Endothelial cell of umbilical vein (primary cell): ENCODE data around the gene INPP5J. TPM values are rescaled to one million over a fixed set of nuclear protein-coding genes. Genes with fewer than 3 reads are reported as not detected.

Experiments used
- BruUV-seq: library from RNA; stranded (reverse); fragments of 400-500 nt; replicated peaks from 2 replicates; lab custom pipeline; 2021; lab: Mats Ljungman, UMichigan
- CTCF ChIA-PET: fragments of 300-600, 350-600 bp; sonication (Branson Sonifier 250); formaldehyde crosslinking; loops from one replicate; lab custom pipeline; 2021; ENCODE audit warnings: antibody characterized with exemption, inconsistent platforms; lab: Charles Lee
- POLR2A ChIA-PET: fragments of 300-600, 350-600 bp; sonication (Branson Sonifier 250); formaldehyde crosslinking; loops from one replicate; lab custom pipeline; 2021; ENCODE audit warnings: antibody characterized with exemption, inconsistent platforms; lab: Charles Lee
- DNase-seq: peaks from one replicate; pipeline ENCODE4 v3.0.0-alpha.2; 2011; ENCODE audit warnings: low read depth, low spot score
- FAIRE-seq: peaks from 2 replicates; lab custom pipeline; 2011; peaks lifted over from hg19 to GRCh38; lab: Jason Lieb, UNC
- H2AFZ ChIP-seq: 2 replicates; pipeline ENCODE4 v1.6.0; 2012; ENCODE audit warnings: low read depth, low read length, control low read depth, inconsistent platforms
- H3K27ac ChIP-seq: 2 replicates; pipeline ENCODE4 v1.5.1; 2011; ENCODE audit warnings: low read depth, mild to moderate bottlenecking, control low read depth, low read length, moderate library complexity; ENCODE audit not compliant: insufficient read depth
- H3K27me3 ChIP-seq, 2 experiments: 2 replicates each; pipeline versions ENCODE4 v1.6.0 to v1.6.1; 2011; ENCODE audit warnings: low read length in 2 of 2, mixed read lengths in 1 of 2; ENCODE audit not compliant: control insufficient read depth in 2 of 2, insufficient read depth in 2 of 2
- H3K36me3 ChIP-seq, 2 experiments: 2 replicates in 1 of 2; 3 replicates in 1 of 2; pipeline ENCODE4 v1.5.1; 2011; ENCODE audit warnings: low read length in 2 of 2, mild to moderate bottlenecking in 1 of 2, moderate library complexity in 1 of 2; ENCODE audit not compliant: control insufficient read depth in 2 of 2, insufficient read depth in 2 of 2; ENCODE audit errors: extremely low read depth in 1 of 2
- H3K4me1 ChIP-seq: 3 replicates; pipeline ENCODE4 v1.5.1; 2011; ENCODE audit warnings: mild to moderate bottlenecking, low read length; ENCODE audit not compliant: control insufficient read depth, insufficient read depth; ENCODE audit errors: extremely low read depth
- H3K4me2 ChIP-seq: 2 replicates; pipeline ENCODE4 v1.6.1; 2011; ENCODE audit warnings: low read length, control low read depth, mixed read lengths; ENCODE audit not compliant: insufficient read depth
- H3K4me3 ChIP-seq, 3 experiments: fragments of 200-600 bp in 1 of 3; sonication (generic), shearing (Covaris generic) in 1 of 3; replicated peaks in 1 of 3; 2 replicates each; pipeline ENCODE4 v1.5.1; 2011 to 2016; ENCODE audit warnings: control low read depth in 3 of 3, low read length in 3 of 3, mild to moderate bottlenecking in 2 of 3, inconsistent platforms in 1 of 3, low read depth in 1 of 3, moderate library complexity in 1 of 3; ENCODE audit not compliant: insufficient read depth in 1 of 3
- H3K79me2 ChIP-seq: 2 replicates; pipeline ENCODE4 v1.6.0; 2012; ENCODE audit warnings: low read length, inconsistent platforms; ENCODE audit not compliant: control insufficient read depth, insufficient read depth
- H3K9ac ChIP-seq: replicated peaks from 2 replicates; pipeline ENCODE3; 2011; ENCODE audit warnings: low read length, control low read depth; ENCODE audit not compliant: insufficient read depth; ENCODE audit errors: extremely low read depth
- H3K9me1 ChIP-seq: replicated peaks from 3 replicates; pipeline ENCODE4 v1.6.0; 2011; ENCODE audit warnings: mild to moderate bottlenecking, low read length; ENCODE audit not compliant: control insufficient read depth, insufficient read depth; ENCODE audit errors: extremely low read depth
- H3K9me3 ChIP-seq: replicated peaks from 2 replicates; pipeline ENCODE4 v1.5.1; 2012; ENCODE audit warnings: low read length, inconsistent platforms; ENCODE audit not compliant: control insufficient read depth, insufficient read depth
- H4K20me1 ChIP-seq: replicated peaks from 2 replicates; pipeline ENCODE3; 2011; ENCODE audit warnings: mild to moderate bottlenecking, low read length; ENCODE audit not compliant: control insufficient read depth, insufficient read depth; ENCODE audit errors: extremely low read depth
- CTCF ChIP-seq, 2 donors: IDR thresholded peaks; 1 replicate in 1 of 2; 2 replicates in 1 of 2; pipeline ENCODE4 v1.5.1; 2011; ENCODE audit warnings: low read length in 2 of 2, mild to moderate bottlenecking in 2 of 2, moderate library complexity in 2 of 2, control low read depth in 1 of 2, inconsistent platforms in 1 of 2, low read depth in 1 of 2; ENCODE audit not compliant: insufficient read depth in 1 of 2; ENCODE audit errors: extremely low read depth in 1 of 2
- EZH2 ChIP-seq: IDR thresholded peaks from 2 replicates; pipeline ENCODE4 v1.6.1; 2012; ENCODE audit warnings: borderline replicate concordance, low read depth, mild to moderate bottlenecking, moderate library complexity, low read length, inconsistent platforms; ENCODE audit not compliant: severe bottlenecking
- FOS ChIP-seq: IDR thresholded peaks from 2 replicates; pipeline ENCODE4 v1.6.1; 2011; ENCODE audit warnings: mild to moderate bottlenecking, low read length, moderate library complexity, borderline replicate concordance; ENCODE audit not compliant: insufficient read depth
- GATA2 ChIP-seq: IDR thresholded peaks from 2 replicates; pipeline ENCODE4 v1.7.0; 2011; ENCODE audit warnings: low read depth, mild to moderate bottlenecking, moderate library complexity, mixed read lengths, low read length; ENCODE audit not compliant: insufficient read length, insufficient read depth
- JUN ChIP-seq: IDR thresholded peaks from 2 replicates; pipeline ENCODE4 v1.6.1; 2011; ENCODE audit warnings: borderline replicate concordance, low read depth; ENCODE audit not compliant: insufficient read length, insufficient read depth
- MAX ChIP-seq: IDR thresholded peaks from 2 replicates; pipeline ENCODE4 v1.6.1; 2011; ENCODE audit not compliant: insufficient read depth, insufficient read length
- MYC ChIP-seq: IDR thresholded peaks from one replicate; pipeline ENCODE4 v1.6.1; 2011; ENCODE audit warnings: mild to moderate bottlenecking, low read depth, low read length
- POLR2A ChIP-seq: IDR thresholded peaks from 2 replicates; pipeline ENCODE4 v1.6.1; 2012; ENCODE audit warnings: low read depth, mild to moderate bottlenecking, control low read depth, low read length
- POLR2AphosphoS5 ChIP-seq: IDR thresholded peaks from 2 replicates; pipeline ENCODE4 v1.6.1; 2012; ENCODE audit warnings: low read depth, mild to moderate bottlenecking, control low read depth, low read length, moderate library complexity; ENCODE audit not compliant: insufficient read depth
- dilution Hi-C: fragments of 300-500 bp; cut with MboI; formaldehyde crosslinking; loops from one replicate; pipeline ENCODE4 v1.15.0; 2019; ENCODE audit warnings: low sequenced_read_pairs; ENCODE audit not compliant: extremely low pct_ligation_motif_present
- intact Hi-C: fragments of 100-400 bp; cut with micrococcal nuclease; formaldehyde crosslinking; loops from one replicate; pipeline ENCODE4 v1.10.0; 2022
- polyA plus RNA-seq, 4 experiments: library from polyadenylated mRNA; depleted of rRNA in 3 of 4; stranded (reverse) in 3 of 4; unstranded in 1 of 4; fragments of >200 nt; gene quantifications; 2 replicates each; pipeline versions ENCODE4 v1.2.1 to v1.2.3, GENCODE V29; 2011 to 2012; ENCODE audit warnings: missing spikeins in 1 of 4
- total RNA-seq: library from RNA; stranded (reverse); gene quantifications from 2 replicates; pipeline ENCODE4 v1.2.3, GENCODE V29; 2021

Gene INPP5J
- total and polyA plus RNA-seq, 2 donors (not counting 3 experiments of a cell fraction or from before 2014, with no cell fraction given) = 0.43 to 0.49 TPM

- no peak overlapping the region for H3K27ac ChIP-seq
- H3K9ac ChIP-seq = no peak overlapping the region
- H3K4me1 ChIP-seq = no peaks in the 10 kb centered on the region
- H3K27me3 ChIP-seq = no peaks in the 10 kb centered on the region
- no peak overlapping the region for H3K4me3 ChIP-seq
- ChIA-PET POLR2A (interaction anchor here (0.6 to 2.0 kb wide), 2 partner anchors 125 to 763 kb away, joined by 3 to 4 read pairs; partner anchors contain the start of genes MORC2 and TUG1), CTCF (interaction anchor here (0.6 to 4.4 kb wide), 9 partner anchors 9 to 160 kb away, joined by 3 to 29 read pairs (median 4); partner anchors contain the start of gene SELENOM)
- H3K4me2 ChIP-seq = no peak overlapping the region
- dilution Hi-C loops (no loop called here), intact Hi-C loops (no loop called here)
- no peak overlapping the region for H2AFZ ChIP-seq
- H3K9me3 ChIP-seq = no peaks in the 10 kb centered on the region
- H3K79me2 ChIP-seq = peaks cover 9% of the 10 kb centered on the region
- no peaks in the 10 kb centered on the region for H4K20me1 ChIP-seq
- FAIRE-seq (no peak), DNase-seq (no peak)
- H3K9me1 ChIP-seq = no peaks in the 10 kb centered on the region
- BruUV-seq = no TSS peak
- no peak for TF ChIP-seq POLR2A
- no peak for TF ChIP-seq EZH2
- no peak for TF ChIP-seq JUN
- TF ChIP-seq POLR2AphosphoS5 = no peak
- no peak for TF ChIP-seq GATA2
- no peak for TF ChIP-seq CTCF (IDR thresholded peaks at IDR 0.05; ENCODE audit: extremely low read depth in 1 of 2, insufficient read depth in 1 of 2, low read depth in 1 of 2, low read length in 2 of 2)
- TF ChIP-seq FOS = no peak
- TF ChIP-seq MYC = no peak
- no peak for TF ChIP-seq MAX
- H3K36me3 ChIP-seq = peaks cover 35 to 80% of the 10 kb centered on the region in 2 experiments
These were observed 28.7 kb upstream of the INPP5J start for GRCh38 chr22:31094021-31094551.
